ENCODE results near the gene WNT11. TPM values are rescaled to one million over a fixed set of nuclear protein-coding genes. Genes with fewer than 3 reads are reported as not detected.

The WNT11 gene
- total RNA-seq, 3 donors from 2014 or later = 0.26 TPM; not detected in 2

DNA sequence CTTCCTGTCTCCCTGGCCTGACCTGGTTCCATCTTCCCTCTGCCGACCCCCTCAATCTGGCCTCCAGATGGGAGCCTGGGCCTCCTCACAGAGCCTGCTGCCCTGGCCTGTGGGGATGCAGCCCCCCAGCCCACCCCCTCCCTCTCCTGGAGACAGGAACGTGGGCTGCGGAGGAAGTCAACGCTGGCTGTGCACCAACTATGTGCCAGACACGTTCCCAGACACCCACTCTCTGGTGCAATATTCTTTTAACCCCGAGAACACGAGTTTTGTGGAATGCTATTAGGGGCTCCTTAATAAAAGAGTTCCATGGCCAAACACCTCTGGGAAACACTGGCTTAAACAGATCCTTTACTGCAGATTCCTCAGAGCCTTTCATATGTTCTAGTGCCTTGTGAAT, 15.9 kb downstream of the WNT11 start:
- H3K4me1 Mint-ChIP-seq (ENCODE audit: low read depth) = no peaks in the 10 kb centered on the region
- H3K4me3 Mint-ChIP-seq = no peak overlapping the region
- DNase-seq (no peak), ATAC-seq (no peak)
- H3K27me3 Mint-ChIP-seq (ENCODE audit: low read depth) = no peaks in the 10 kb centered on the region
- H3K9me3 Mint-ChIP-seq = no peaks in the 10 kb centered on the region
- no peaks in the 10 kb centered on the region for H3K36me3 Mint-ChIP-seq (ENCODE audit: insufficient read depth)

DNA sequence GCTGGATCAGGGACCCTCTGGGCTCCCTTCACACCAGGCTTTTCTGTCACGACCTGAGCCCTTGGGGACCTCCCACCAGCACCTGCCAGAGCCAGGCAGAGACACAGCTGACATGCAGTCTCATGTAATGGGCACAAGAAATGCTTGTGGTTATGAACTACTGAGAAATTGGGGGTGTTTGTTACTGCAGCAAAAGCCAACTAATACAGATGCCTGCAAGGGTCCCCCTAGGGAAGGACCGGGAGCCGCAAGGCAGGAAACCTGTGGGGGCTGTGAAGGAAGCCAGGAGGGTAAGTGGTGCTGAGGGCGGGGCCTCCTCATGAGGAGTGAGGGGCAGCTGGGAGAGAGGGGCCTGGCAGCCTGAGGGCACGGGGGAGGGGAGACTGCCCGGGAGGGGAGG, 16.6 kb downstream of the WNT11 start:
- Mint-ChIP-seq H3K4me3 (no peak overlapping the region), H3K36me3 (ENCODE audit: insufficient read depth) (no peaks in the 10 kb centered on the region), H3K27me3 (ENCODE audit: low read depth) (no peaks in the 10 kb centered on the region), H3K9me3 (no peaks in the 10 kb centered on the region), H3K4me1 (ENCODE audit: low read depth) (no peaks in the 10 kb centered on the region)
- DNase-seq (no peak), ATAC-seq (no peak)

DNA sequence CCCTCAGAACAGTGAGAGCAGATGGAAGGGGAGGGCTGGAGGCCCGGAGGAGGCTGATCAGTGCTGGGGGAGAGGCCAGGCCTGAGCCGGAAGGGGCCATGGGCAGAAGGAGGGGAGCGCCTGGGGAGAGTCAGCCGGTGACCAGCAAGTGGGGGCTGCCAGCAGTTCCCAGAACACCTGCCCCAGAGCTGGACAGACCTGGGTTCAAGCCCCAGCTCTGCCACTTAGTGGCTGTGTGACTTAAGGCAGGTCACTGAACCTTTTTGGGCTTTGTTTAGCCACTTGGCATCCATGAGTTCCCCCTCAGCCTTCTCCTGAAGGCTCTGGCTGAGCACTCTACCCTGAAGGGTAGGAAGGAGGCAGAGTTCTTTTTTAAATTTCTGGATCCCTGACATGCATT, 17.4 kb downstream of the WNT11 start:
- Mint-ChIP-seq H3K4me1 (ENCODE audit: low read depth) (no peaks in the 10 kb centered on the region), H3K9me3 (no peaks in the 10 kb centered on the region), H3K36me3 (ENCODE audit: insufficient read depth) (no peaks in the 10 kb centered on the region), H3K27me3 (ENCODE audit: low read depth) (no peaks in the 10 kb centered on the region), H3K4me3 (no peak overlapping the region)
- ATAC-seq = no peak
- no peak for DNase-seq

DNA sequence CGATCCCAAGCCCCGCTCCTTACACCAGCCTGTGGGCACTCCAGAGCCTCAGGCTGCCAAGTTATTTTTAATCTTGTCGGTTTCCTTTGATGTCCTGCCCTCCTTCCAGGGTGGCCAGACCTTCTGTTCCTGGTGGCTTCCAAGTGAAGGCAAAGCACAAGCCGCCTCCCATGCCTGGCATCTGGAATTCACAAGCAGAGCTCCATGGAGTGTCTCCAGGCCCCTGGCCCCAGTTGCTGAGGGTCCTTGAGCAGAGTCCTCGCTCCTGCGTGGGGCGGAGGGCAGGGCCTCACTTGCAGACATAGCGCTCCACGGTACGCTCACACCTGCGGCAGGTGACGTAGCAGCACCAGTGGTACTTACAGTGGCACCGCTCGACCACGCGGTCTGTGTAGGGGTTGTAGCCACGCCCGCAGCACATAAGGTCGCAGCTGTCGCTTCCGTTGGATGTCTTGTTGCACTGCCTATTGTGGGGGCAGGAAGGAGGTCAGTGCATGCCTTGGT, 19.5 kb downstream of the WNT11 start:
- ATAC-seq (no peak), DNase-seq (no peak)
- H3K27me3 Mint-ChIP-seq (ENCODE audit: low read depth) = no peaks in the 10 kb centered on the region
- H3K9me3 Mint-ChIP-seq = no peaks in the 10 kb centered on the region
- no peaks in the 10 kb centered on the region for H3K4me1 Mint-ChIP-seq (ENCODE audit: low read depth)
- H3K4me3 Mint-ChIP-seq = no peak overlapping the region
- no peaks in the 10 kb centered on the region for H3K36me3 Mint-ChIP-seq (ENCODE audit: insufficient read depth)

DNA sequence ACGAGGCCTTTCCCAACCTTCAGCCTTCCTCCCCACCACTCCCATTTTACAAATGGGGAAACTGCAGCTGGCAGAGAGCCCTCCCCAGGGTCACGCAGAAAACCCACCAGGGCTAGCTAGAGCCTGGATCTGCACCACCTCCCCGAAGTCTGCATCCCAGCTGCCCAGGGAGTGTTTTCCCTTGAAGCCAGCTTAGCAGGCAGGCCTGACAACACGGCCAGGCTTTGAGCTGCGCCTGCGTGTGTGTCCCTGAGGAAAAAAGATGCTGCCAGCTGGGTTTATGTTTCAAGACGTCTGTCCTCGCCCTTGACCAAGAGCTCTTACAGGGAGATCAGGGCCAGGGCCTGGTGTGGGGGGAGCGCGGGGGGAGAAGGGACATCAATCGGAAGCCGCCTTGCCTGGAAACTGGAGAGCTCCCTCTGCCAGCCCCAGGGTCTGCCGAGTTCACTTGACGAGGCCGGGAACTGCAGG, 20.3 kb downstream of the WNT11 start:
- H3K36me3 Mint-ChIP-seq (ENCODE audit: insufficient read depth) = no peaks in the 10 kb centered on the region
- no peak for DNase-seq
- no peaks in the 10 kb centered on the region for H3K4me1 Mint-ChIP-seq (ENCODE audit: low read depth)

DNA sequence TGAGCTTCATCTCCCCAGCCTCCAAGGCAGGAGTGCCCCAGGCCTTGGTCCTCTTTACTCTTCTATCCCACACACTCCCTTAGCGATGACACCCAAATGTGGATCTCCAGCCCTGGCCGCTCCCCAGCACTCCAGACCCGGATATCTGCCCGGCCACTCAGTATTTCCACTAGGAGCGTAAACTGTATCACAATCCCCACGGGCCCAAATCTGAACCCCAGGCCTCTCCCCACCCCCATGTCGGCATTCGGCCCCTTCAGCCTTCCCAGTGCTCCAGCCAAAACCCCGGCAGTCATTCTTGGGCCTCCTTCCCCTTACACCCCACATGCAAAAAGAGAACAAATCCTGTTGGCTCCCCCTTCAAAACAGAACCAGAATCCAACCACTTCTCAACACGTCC, 20.8 kb downstream of the WNT11 start:
- no peaks in the 10 kb centered on the region for H3K4me1 Mint-ChIP-seq (ENCODE audit: low read depth)
- no peak overlapping the region for H3K4me3 Mint-ChIP-seq

More for the DNA sequence above, 20.3 kb downstream of the WNT11 start:
- H3K27me3 Mint-ChIP-seq (ENCODE audit: low read depth) = no peaks in the 10 kb centered on the region
- no peak overlapping the region for H3K4me3 Mint-ChIP-seq
- no peak for ATAC-seq
- H3K9me3 Mint-ChIP-seq = no peaks in the 10 kb centered on the region

DNA sequence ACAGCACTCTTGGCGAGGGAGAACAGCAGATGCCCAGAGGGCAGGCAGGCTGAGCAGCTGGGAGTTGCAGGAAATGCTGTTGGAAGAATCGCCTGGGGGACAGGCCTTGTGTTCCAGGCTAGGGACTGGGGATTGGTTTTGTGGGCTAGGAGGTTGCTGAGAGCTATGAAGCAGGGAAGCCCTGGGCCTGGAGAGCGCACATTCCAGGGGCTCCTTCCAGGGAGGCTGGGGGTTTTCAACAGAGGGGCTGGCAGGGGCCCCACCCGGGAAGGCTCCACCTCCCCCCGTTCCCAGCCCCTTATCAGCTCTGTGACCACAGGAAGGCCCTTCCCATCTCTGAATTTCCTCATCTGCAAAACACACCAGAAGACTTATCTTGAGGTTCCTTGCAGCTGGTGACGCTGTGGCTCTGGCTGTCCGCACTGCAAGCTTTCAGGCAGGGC, 21.7 kb downstream of the WNT11 start:
- no peaks in the 10 kb centered on the region for H3K27me3 Mint-ChIP-seq (ENCODE audit: low read depth)
- no peaks in the 10 kb centered on the region for H3K36me3 Mint-ChIP-seq (ENCODE audit: insufficient read depth)
- no peak overlapping the region for H3K4me3 Mint-ChIP-seq
- ATAC-seq (no peak), DNase-seq (no peak)
- H3K4me1 Mint-ChIP-seq (ENCODE audit: low read depth) = no peaks in the 10 kb centered on the region
- no peaks in the 10 kb centered on the region for H3K9me3 Mint-ChIP-seq

More for the DNA sequence above, 20.8 kb downstream of the WNT11 start:
- ATAC-seq = no peak
- Mint-ChIP-seq H3K27me3 (ENCODE audit: low read depth) (no peaks in the 10 kb centered on the region), H3K9me3 (no peaks in the 10 kb centered on the region), H3K36me3 (ENCODE audit: insufficient read depth) (no peaks in the 10 kb centered on the region)
- DNase-seq = no peak

DNA sequence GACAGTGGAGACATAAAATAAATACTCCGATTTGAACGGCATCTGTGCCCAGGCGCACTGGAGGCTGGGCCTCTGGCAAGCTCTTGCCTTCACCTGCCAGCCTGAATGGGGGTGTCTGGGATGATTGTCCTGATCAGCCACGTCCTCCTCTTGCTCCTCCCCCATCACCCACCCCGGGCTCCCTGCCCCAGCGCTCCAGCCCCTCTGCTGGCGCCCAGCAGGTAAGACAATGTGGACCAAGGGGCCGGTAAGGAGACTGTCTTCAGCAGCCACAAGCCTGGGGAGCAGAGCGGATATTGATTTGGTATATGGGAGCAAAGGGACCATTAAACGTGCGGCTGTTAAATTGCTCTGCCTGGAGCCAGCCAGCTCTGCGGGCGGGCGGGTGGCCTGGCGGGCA, 24.9 kb downstream of the WNT11 start:
- no peaks in the 10 kb centered on the region for H3K9me3 Mint-ChIP-seq
- no peak for DNase-seq
- no peaks in the 10 kb centered on the region for H3K27me3 Mint-ChIP-seq (ENCODE audit: low read depth)
- no peaks in the 10 kb centered on the region for H3K36me3 Mint-ChIP-seq (ENCODE audit: insufficient read depth)
- no peak overlapping the region for H3K4me3 Mint-ChIP-seq
- no peak for ATAC-seq
- H3K4me1 Mint-ChIP-seq (ENCODE audit: low read depth) = no peaks in the 10 kb centered on the region

DNA sequence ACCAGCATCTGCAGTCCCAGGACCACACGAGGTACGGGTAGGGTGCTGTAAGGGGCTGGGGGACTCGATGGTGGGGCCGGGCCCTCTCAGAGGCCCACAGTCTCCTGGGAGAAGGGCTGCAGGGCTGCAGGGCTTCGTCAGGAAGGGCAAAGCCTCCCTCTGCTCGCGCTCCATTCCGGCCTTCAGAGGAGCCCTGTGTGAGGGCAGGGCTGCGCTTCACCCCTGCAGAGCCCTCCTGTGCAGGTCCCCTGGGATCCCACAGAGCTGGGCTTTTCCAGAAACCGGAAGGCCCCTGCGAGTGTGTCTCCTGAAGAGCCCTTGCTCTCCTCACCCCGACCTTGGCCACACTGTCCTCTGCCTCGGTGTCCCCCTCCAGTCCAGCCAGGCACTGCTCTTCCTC, 27.2 kb downstream of the WNT11 start:
- Mint-ChIP-seq H3K4me3 (no peak overlapping the region), H3K36me3 (ENCODE audit: insufficient read depth) (no peaks in the 10 kb centered on the region), H3K4me1 (ENCODE audit: low read depth) (no peaks in the 10 kb centered on the region), H3K9me3 (no peaks in the 10 kb centered on the region), H3K27me3 (ENCODE audit: low read depth) (no peaks in the 10 kb centered on the region)
- ATAC-seq (no peak), DNase-seq (no peak)

DNA sequence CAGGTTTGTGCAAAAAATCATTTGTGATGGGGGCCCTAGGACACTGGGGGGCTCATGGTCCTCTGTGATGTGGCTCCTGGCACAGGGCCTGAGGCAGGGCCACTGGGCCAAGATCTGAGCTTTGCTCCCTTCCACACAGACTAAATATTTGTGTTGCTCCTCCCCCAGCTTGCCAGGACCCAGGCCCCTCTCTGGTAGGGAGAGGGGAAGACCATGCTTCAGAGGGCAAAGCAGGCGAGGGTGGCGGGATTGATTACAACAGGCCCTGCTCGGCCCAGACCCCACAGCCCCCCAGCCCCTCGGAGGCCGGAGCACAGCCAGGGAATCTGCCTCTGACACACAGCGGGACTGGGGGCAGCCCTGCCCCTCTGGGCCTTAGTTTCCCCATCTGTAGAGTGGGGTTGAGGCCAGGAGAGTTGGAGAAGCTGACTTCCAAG, 29.0 kb downstream of the WNT11 start:
- no peaks in the 10 kb centered on the region for H3K4me1 Mint-ChIP-seq (ENCODE audit: low read depth)
- ATAC-seq = no peak
- H3K27me3 Mint-ChIP-seq (ENCODE audit: low read depth) = no peaks in the 10 kb centered on the region
- H3K4me3 Mint-ChIP-seq = no peak overlapping the region
- H3K9me3 Mint-ChIP-seq = no peaks in the 10 kb centered on the region
- no peak for DNase-seq
- no peaks in the 10 kb centered on the region for H3K36me3 Mint-ChIP-seq (ENCODE audit: insufficient read depth)

DNA sequence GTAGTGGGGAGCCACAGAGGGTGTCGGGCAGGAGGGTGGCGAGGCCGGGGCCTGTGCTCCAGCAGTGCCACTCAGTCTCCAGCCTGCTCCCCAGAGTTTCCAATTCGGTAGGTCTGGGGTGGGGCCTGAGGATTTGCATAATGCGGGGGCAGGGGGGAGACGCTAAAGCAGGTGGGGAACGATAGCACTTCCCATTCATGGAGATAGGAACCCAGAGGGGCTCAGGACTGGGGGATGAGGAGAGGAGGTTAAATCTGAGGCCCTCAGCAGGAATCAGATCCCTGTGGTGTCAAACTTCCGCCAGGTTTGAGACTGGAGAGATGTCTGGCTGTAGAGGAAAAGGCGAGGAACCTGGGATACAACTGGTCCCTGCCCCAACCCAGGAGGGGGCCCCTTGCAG, 29.8 kb downstream of the WNT11 start:
- DNase-seq (no peak), ATAC-seq (no peak)
- Mint-ChIP-seq H3K27me3 (ENCODE audit: low read depth) (no peaks in the 10 kb centered on the region), H3K9me3 (no peaks in the 10 kb centered on the region), H3K4me1 (ENCODE audit: low read depth) (no peaks in the 10 kb centered on the region), H3K36me3 (ENCODE audit: insufficient read depth) (no peaks in the 10 kb centered on the region), H3K4me3 (no peak overlapping the region)

DNA sequence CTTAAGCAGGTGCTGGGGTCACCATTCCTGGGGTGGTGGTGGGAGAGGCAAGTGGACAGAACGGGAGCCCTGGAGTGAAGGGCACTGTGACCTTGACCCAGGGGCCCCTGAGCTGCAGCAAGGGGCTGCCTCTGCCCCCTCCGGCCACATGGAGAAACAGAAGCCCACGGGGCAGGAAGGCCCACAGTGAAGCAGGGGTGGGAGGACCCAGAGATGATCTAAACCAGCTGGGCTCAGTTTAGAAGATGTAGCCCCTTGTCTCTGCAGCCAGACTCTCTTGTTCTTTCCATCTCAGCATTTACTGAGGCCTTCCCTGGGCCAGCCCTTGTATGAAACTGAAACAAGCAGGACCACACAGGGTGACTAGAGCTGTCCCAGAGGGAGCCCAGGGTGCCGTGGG, 30.5 kb downstream of the WNT11 start:
- no peak overlapping the region for H3K4me3 Mint-ChIP-seq
- ATAC-seq (no peak), DNase-seq (no peak)
- H3K4me1 Mint-ChIP-seq (ENCODE audit: low read depth) = no peaks in the 10 kb centered on the region
- no peaks in the 10 kb centered on the region for H3K36me3 Mint-ChIP-seq (ENCODE audit: insufficient read depth)
- H3K27me3 Mint-ChIP-seq (ENCODE audit: low read depth) = no peaks in the 10 kb centered on the region
- no peaks in the 10 kb centered on the region for H3K9me3 Mint-ChIP-seq

DNA sequence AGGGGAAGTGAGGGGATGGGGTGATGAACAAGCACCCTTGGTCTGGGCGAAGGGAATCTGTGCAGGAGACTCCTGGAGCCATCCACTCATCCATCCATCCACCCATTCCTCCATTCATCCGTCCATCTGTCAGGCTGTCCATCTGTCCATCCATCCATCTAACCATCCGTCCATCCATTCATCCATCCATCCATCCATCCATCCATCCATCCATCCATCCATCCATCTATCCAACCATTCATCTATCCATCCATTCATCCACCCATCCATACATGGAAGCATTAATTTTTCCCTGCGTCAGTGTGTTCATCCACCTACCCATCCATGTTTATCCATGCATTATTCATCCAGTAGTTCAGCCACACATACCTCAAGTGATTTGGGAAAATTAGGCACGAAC, 32.0 kb downstream of the WNT11 start:
- no peak overlapping the region for H3K4me3 Mint-ChIP-seq
- ATAC-seq (no peak), DNase-seq (no peak)
- no peaks in the 10 kb centered on the region for H3K27me3 Mint-ChIP-seq (ENCODE audit: low read depth)
- H3K9me3 Mint-ChIP-seq = no peaks in the 10 kb centered on the region
- no peaks in the 10 kb centered on the region for H3K4me1 Mint-ChIP-seq (ENCODE audit: low read depth)
- H3K36me3 Mint-ChIP-seq (ENCODE audit: insufficient read depth) = no peaks in the 10 kb centered on the region

DNA sequence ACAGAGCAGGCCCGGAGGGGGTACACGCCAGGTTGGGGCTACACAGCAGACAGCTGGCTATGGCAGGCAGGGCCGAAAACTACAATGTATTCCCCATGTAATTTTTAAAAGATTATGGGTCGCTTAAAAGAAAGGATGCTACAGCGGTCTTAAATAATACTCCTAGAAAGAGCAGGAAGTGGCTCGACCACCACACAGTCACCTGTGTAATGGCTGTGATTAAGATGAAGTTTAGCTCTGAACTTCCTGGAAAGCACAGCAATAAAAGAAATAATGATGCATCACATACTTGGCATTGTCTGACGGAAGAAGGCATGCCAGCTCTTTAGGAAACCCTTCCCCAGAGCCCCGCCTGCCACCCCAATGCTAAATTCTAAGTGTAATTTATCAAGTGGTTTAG, 32.6 kb downstream of the WNT11 start:
- Mint-ChIP-seq H3K4me1 (ENCODE audit: low read depth) (no peaks in the 10 kb centered on the region), H3K9me3 (no peaks in the 10 kb centered on the region), H3K36me3 (ENCODE audit: insufficient read depth) (no peaks in the 10 kb centered on the region), H3K27me3 (ENCODE audit: low read depth) (no peaks in the 10 kb centered on the region), H3K4me3 (no peak overlapping the region)
- ATAC-seq (no peak), DNase-seq (no peak)

DNA sequence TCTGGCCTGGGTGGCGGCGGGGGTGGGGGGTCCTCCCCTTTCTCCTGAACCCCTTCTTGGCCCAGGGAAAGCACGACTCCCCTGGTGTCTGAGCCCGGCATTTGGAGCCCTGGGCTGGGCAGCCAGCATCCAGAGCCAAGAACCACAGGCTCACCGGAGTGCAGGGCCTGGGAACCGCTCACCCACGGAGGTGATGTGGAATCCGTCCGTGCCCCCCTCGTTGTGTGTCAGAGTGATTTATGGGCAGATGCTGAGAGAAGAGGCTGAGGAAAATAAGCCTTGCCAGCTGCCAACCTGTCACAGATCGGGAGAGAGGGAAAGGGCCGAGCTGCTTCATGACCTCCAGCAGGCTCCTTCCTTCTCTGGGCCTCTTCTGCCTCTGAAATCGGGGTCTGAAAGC, 33.7 kb downstream of the WNT11 start:
- no peaks in the 10 kb centered on the region for H3K9me3 Mint-ChIP-seq
- H3K4me3 Mint-ChIP-seq = no peak overlapping the region
- ATAC-seq (no peak), DNase-seq (no peak)
- no peaks in the 10 kb centered on the region for H3K4me1 Mint-ChIP-seq (ENCODE audit: low read depth)
- H3K27me3 Mint-ChIP-seq (ENCODE audit: low read depth) = no peaks in the 10 kb centered on the region
- no peaks in the 10 kb centered on the region for H3K36me3 Mint-ChIP-seq (ENCODE audit: insufficient read depth)

DNA sequence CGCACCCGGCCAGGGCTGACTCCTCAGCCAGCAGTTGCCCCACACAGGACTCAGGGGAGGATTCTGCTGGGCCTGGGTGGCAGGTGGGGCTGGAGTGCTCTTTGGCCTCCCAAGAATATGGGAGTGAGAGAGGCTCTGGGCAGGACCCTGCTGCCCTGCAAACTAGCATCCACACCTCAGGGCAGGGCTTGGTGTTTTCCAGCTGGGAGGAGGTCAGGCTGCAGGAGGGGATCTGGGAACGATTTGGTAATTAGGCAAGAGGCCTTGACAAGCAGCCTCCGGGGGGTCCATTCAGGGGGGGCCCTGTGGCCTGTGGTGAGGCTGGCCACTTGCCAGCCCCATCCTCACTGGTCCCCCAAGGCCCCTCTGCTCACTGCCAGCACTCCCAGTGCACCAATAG, 35.8 kb downstream of the WNT11 start:
- no peak for DNase-seq
- Mint-ChIP-seq H3K27me3 (ENCODE audit: low read depth) (no peaks in the 10 kb centered on the region), H3K4me1 (ENCODE audit: low read depth) (no peaks in the 10 kb centered on the region), H3K9me3 (no peaks in the 10 kb centered on the region), H3K4me3 (no peak overlapping the region), H3K36me3 (ENCODE audit: insufficient read depth) (no peaks in the 10 kb centered on the region)
- no peak for ATAC-seq

Data from activated T-cell treated with anti-CD3 and anti-CD28 coated beads, Interleukin-2, amount 50 U/mL, for 4 hours (primary cell).